Smooth muscle cell (in vitro differentiated cells): ENCODE results near the gene BEND7. TPM values are rescaled to one million over a fixed set of nuclear protein-coding genes. Genes with fewer than 3 reads are reported as not detected.

ENCODE experiments used
- DNase-seq: peaks from one replicate; lab custom pipeline; 2025; ENCODE audit not compliant: unreplicated experiment; lab: John Stamatoyannopoulos, UW
- H2AFZ ChIP-seq: fragments of 200-600 bp; sonication (generic); 2 replicates; pipeline ENCODE4 v1.6.0; 2016; ENCODE audit warnings: antibody characterized with exemption, low read depth, mild to moderate bottlenecking
- H3F3A ChIP-seq: fragments of 200-600 bp; sonication (generic); 2 replicates; pipeline ENCODE4 v1.6.0; 2017; ENCODE audit warnings: antibody characterized with exemption, low read depth
- H3K27ac ChIP-seq: fragments of 200-600 bp; sonication (generic); 2 replicates; pipeline ENCODE4 v1.5.1; 2016; ENCODE audit warnings: low read depth, mild to moderate bottlenecking
- H3K27me3 ChIP-seq: fragments of 200-600 bp; sonication (generic); 2 replicates; pipeline ENCODE4 v1.6.1; 2016; ENCODE audit warnings: low read depth, mild to moderate bottlenecking
- H3K36me3 ChIP-seq: fragments of 200-600 bp; sonication (generic); 2 replicates; pipeline ENCODE4 v1.5.1; 2016; ENCODE audit warnings: low read depth
- H3K4me1 ChIP-seq: fragments of 200-600 bp; sonication (generic); 2 replicates; pipeline ENCODE4 v1.5.1; 2016; ENCODE audit warnings: low read depth
- H3K4me2 ChIP-seq: fragments of 200-600 bp; sonication (generic); 2 replicates; pipeline ENCODE4 v1.6.0; 2016; ENCODE audit warnings: mild to moderate bottlenecking
- H3K4me3 ChIP-seq: fragments of 200-600 bp; sonication (generic); 2 replicates; pipeline ENCODE4 v1.5.1; 2016; ENCODE audit warnings: mild to moderate bottlenecking
- H3K79me2 ChIP-seq: fragments of 200-600 bp; sonication (generic); 2 replicates; pipeline ENCODE4 v1.6.0; 2016; ENCODE audit warnings: low read depth, mild to moderate bottlenecking
- H3K9ac ChIP-seq: fragments of 200-600 bp; sonication (generic); 2 replicates; pipeline ENCODE4 v1.6.0; 2016; ENCODE audit warnings: low read depth
- H3K9me3 ChIP-seq: fragments of 200-600 bp; sonication (generic); replicated peaks from 2 replicates; pipeline ENCODE4 v1.5.1; 2016; ENCODE audit warnings: low read depth
- H4K20me1 ChIP-seq: fragments of 200-600 bp; sonication (generic); 2 replicates; pipeline ENCODE4 v1.6.0; 2016; ENCODE audit warnings: low read depth
- CTCF ChIP-seq: fragments of 200-600 bp; sonication (generic); IDR thresholded peaks from 2 replicates; pipeline ENCODE4 v1.5.1; 2017; ENCODE audit warnings: borderline replicate concordance, mild to moderate bottlenecking, antibody characterized with exemption; ENCODE audit not compliant: insufficient read depth, poor library complexity, severe bottlenecking
- WGBS: methylation state at CpG from one replicate; pipeline ENCODE4 v1.1.7; 2016; ENCODE audit warnings: low lambda C conversion rate; 5-methylcytosine and 5-hydroxymethylcytosine counted together
- polyA plus RNA-seq: library from polyadenylated mRNA; unstranded; fragments of >200 nt; fragmentation: Nextera tagmentation; extraction: Ambion mirVana; gene quantifications from 2 replicates; pipeline ENCODE4 v1.2.1, GENCODE V29; 2016
- total RNA-seq: library from RNA; depleted of rRNA; stranded (reverse); fragments of >200 nt; gene quantifications from 2 replicates; pipeline ENCODE4 v1.2.3, GENCODE V29; 2014

The BEND7 gene
- total and polyA plus RNA-seq, 2 experiments from 2014 or later: 1.7 to 5.8 TPM

- no peaks in the 10 kb centered on the region for H4K20me1 ChIP-seq
- H3K9ac ChIP-seq: no peak overlapping the region
- no peaks in the 10 kb centered on the region for H3K36me3 ChIP-seq
- peaks cover 3% of the 10 kb centered on the region for H3K27me3 ChIP-seq
- H3F3A ChIP-seq: no peaks in the 10 kb centered on the region
- 56% methylated on average over 9 of the region's 9 CpGs for WGBS
- no peak overlapping the region for H3K4me3 ChIP-seq
- H3K27ac ChIP-seq: no peak overlapping the region
- no peaks in the 10 kb centered on the region for H3K79me2 ChIP-seq
- no peaks in the 10 kb centered on the region for H3K9me3 ChIP-seq
- H3K4me1 ChIP-seq: no peaks in the 10 kb centered on the region
- no peak overlapping the region for H2AFZ ChIP-seq
- no peak overlapping the region for H3K4me2 ChIP-seq
- no peak for DNase-seq
- no peak for TF ChIP-seq CTCF
Measured at GRCh38 chr10:13417459-13418126, 111.2 kb downstream of the BEND7 start.

GRCh38 chr10:13416760-13417159, 112.1 kb downstream of the BEND7 start:
- no peaks in the 10 kb centered on the region for H3K4me1 ChIP-seq
- H3K27me3 ChIP-seq: peaks cover 3% of the 10 kb centered on the region
- H3K4me2 ChIP-seq: no peak overlapping the region
- no peak overlapping the region for H3K4me3 ChIP-seq
- DNase-seq: no peak
- H3K9me3 ChIP-seq: no peaks in the 10 kb centered on the region
- H2AFZ ChIP-seq: no peak overlapping the region
- TF ChIP-seq CTCF: no peak
- H3K79me2 ChIP-seq: no peaks in the 10 kb centered on the region
- no peaks in the 10 kb centered on the region for H3K36me3 ChIP-seq
- H4K20me1 ChIP-seq: no peaks in the 10 kb centered on the region
- no peak overlapping the region for H3K9ac ChIP-seq
- no peak overlapping the region for H3K27ac ChIP-seq
- WGBS: 100% methylated on average over 1 of the region's 2 CpGs
- no peaks in the 10 kb centered on the region for H3F3A ChIP-seq

- Histone ChIP-seq H2AFZ (no peak overlapping the region), H3K27ac (no peak overlapping the region), H4K20me1 (no peaks in the 10 kb centered on the region), H3K9me3 (no peaks in the 10 kb centered on the region), H3K4me2 (no peak overlapping the region), H3K36me3 (no peaks in the 10 kb centered on the region), H3K4me1 (no peaks in the 10 kb centered on the region), H3K27me3 (no peaks in the 10 kb centered on the region), H3K9ac (no peak overlapping the region), H3K4me3 (no peak overlapping the region), H3K79me2 (no peaks in the 10 kb centered on the region), H3F3A (no peaks in the 10 kb centered on the region)
- no peak for TF ChIP-seq CTCF
- 78% methylated on average over 2 of the region's 2 CpGs for WGBS
- no peak for DNase-seq
Measured at GRCh38 chr10:13414855-13415254, 114.0 kb downstream of the BEND7 start.

- no peak for DNase-seq
- Histone ChIP-seq H3K27me3 (no peaks in the 10 kb centered on the region), H3K4me2 (no peak overlapping the region), H3K4me1 (no peaks in the 10 kb centered on the region), H3K9ac (no peak overlapping the region), H3K9me3 (no peaks in the 10 kb centered on the region), H3K36me3 (no peaks in the 10 kb centered on the region), H3K27ac (no peak overlapping the region), H3F3A (no peaks in the 10 kb centered on the region), H3K79me2 (no peaks in the 10 kb centered on the region), H4K20me1 (no peaks in the 10 kb centered on the region), H2AFZ (no peak overlapping the region), H3K4me3 (no peak overlapping the region)
- 83% methylated on average over 1 of the region's 1 CpG for WGBS
- no peak for TF ChIP-seq CTCF
Measured at GRCh38 chr10:13414137-13414536, 114.7 kb downstream of the BEND7 start.
